ENCODE results near the gene EDC3. TPM values are rescaled to one million over a fixed set of nuclear protein-coding genes. Genes with fewer than 3 reads are reported as not detected.

The EDC3 gene
- polyA plus RNA-seq, 2 of the 4 experiments (the other 2 are of a cell fraction), result 23.2 to 24.1 TPM

DNA sequence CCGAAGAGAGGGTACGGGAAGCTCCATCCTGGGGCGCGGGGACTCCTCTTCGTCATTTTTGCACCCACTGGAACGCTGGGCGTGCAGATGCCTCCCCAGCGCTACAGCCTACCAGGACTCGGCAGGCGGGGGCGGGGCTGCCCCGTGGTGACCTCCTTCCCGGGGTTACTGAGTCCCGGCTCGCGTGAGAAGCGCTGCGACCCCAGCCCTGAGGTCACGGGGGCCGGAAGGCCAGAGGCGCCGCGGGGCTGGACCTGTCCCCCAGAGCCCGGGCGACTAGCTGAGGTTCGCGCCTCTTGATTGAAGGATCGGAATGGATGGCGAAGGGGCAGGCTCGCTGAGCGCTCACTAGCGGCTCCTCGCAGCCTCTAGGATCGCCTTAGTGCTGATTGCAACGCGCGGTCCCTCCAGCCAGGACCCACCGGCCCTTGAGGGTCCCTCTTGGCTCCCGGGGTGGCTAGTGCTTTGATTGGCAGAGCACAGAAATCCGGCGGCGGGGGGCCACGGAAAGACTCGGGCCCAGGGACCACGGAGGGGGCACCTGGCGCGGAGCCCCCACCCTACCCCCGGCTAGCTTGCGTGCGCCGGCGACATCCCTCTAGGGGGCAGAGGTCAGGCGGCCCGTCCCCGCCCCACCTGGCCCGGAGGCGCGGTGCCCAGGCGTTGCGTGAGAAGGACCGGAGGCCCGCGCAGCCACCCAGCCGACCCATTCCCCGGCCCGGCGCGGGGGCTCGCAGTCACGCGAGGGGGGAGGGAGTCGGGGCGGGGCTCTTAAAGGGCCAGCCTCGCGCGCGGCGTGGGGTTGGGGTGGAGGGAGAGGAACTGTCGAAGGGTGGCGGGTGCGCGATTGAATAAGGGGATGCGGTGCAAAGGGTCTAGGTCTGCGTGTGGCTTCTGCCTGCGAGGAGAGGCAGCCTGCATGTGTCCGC, 30.3 kb upstream of the EDC3 start:
- no peaks in the 10 kb centered on the region for H3K9me3 ChIP-seq
- ATAC-seq (peak; percentile 64 to 84), FAIRE-seq (no peak), DNase-seq (ENCODE audit: low read depth in 1 of 2, low spot score in 1 of 2) (peak; percentile 13 to 35)
- ChIA-PET POLR2A (no interaction called here), CTCF (interaction anchor here (0.8 to 2.9 kb wide), 4 partner anchors 11 to 94 kb away, joined by 3 to 11 read pairs (median 6); no protein-coding TSS in a partner anchor)
- no peak for TF ChIP-seq PHF8 (IDR thresholded peaks at IDR 0.05; ENCODE audit: borderline replicate concordance, low read depth)
- no peak for TF ChIP-seq POLR2A (IDR thresholded peaks at IDR 0.05; ENCODE audit: low read length)
- TF ChIP-seq POLR2AphosphoS2 (conservative IDR thresholded peaks at IDR 0.05; ENCODE audit: low read length), result no peak
- no peak for TF ChIP-seq EP300 (IDR thresholded peaks at IDR 0.05)
- no peak for TF ChIP-seq SREBF2 (IDR thresholded peaks at IDR 0.05)
- no peak for TF ChIP-seq CHD4 (IDR thresholded peaks at IDR 0.05; ENCODE audit: borderline replicate concordance)
- TF ChIP-seq EHF (CRISPR knock-in tag; IDR thresholded peaks at IDR 0.05), result no peak
- TF ChIP-seq, protein P1, sequence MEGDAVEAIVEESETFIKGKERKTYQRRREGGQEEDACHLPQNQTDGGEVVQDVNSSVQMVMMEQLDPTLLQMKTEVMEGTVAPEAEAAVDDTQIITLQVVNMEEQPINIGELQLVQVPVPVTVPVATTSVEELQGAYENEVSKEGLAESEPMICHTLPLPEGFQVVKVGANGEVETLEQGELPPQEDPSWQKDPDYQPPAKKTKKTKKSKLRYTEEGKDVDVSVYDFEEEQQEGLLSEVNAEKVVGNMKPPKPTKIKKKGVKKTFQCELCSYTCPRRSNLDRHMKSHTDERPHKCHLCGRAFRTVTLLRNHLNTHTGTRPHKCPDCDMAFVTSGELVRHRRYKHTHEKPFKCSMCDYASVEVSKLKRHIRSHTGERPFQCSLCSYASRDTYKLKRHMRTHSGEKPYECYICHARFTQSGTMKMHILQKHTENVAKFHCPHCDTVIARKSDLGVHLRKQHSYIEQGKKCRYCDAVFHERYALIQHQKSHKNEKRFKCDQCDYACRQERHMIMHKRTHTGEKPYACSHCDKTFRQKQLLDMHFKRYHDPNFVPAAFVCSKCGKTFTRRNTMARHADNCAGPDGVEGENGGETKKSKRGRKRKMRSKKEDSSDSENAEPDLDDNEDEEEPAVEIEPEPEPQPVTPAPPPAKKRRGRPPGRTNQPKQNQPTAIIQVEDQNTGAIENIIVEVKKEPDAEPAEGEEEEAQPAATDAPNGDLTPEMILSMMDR (IDR thresholded peaks at IDR 0.05), result no peak
- no peak for TF ChIP-seq ZC3H11A (IDR thresholded peaks at IDR 0.05)
- no peak for TF ChIP-seq JUNB (IDR thresholded peaks at IDR 0.05)
- no peak for TF ChIP-seq FOSL2 (IDR thresholded peaks at IDR 0.05)
- TF ChIP-seq FOSL2 (CRISPR knock-in tag; IDR thresholded peaks at IDR 0.05), result no peak
- no peak for TF ChIP-seq RNF2 (IDR thresholded peaks at IDR 0.05; ENCODE audit: borderline replicate concordance, low read depth)
- TF ChIP-seq, protein P2, sequence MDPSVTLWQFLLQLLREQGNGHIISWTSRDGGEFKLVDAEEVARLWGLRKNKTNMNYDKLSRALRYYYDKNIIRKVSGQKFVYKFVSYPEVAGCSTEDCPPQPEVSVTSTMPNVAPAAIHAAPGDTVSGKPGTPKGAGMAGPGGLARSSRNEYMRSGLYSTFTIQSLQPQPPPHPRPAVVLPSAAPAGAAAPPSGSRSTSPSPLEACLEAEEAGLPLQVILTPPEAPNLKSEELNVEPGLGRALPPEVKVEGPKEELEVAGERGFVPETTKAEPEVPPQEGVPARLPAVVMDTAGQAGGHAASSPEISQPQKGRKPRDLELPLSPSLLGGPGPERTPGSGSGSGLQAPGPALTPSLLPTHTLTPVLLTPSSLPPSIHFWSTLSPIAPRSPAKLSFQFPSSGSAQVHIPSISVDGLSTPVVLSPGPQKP (IDR thresholded peaks at IDR 0.05; ENCODE audit: low read depth, low read length), result no peak
- TF ChIP-seq, protein P3, sequence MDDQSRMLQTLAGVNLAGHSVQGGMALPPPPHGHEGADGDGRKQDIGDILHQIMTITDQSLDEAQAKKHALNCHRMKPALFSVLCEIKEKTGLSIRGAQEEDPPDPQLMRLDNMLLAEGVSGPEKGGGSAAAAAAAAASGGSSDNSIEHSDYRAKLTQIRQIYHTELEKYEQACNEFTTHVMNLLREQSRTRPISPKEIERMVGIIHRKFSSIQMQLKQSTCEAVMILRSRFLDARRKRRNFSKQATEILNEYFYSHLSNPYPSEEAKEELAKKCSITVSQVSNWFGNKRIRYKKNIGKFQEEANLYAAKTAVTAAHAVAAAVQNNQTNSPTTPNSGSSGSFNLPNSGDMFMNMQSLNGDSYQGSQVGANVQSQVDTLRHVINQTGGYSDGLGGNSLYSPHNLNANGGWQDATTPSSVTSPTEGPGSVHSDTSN (IDR thresholded peaks at IDR 0.05), result no peak
- no peak for TF ChIP-seq CHD2 (IDR thresholded peaks at IDR 0.05; ENCODE audit: low read length, partially characterized antibody)
- TF ChIP-seq KDM1A (IDR thresholded peaks at IDR 0.05; ENCODE audit: low read depth), result no peak
- H3K27ac ChIP-seq, result peak overlapping the region; percentile 58 to 73; a peak in 5 of 6 replicates
- H3K4me3 ChIP-seq, result peak overlapping the region; percentile 46
- peaks cover 4% of the 10 kb centered on the region; the same call in 1 of the 3 replicates for H3K4me1 ChIP-seq
- WGBS (ENCODE audit: missing lambda C conversion rate), result 51% methylated on average over 15 of the region's 86 CpGs
- H3K4me2 ChIP-seq, result peak overlapping the region; percentile 92

DNA sequence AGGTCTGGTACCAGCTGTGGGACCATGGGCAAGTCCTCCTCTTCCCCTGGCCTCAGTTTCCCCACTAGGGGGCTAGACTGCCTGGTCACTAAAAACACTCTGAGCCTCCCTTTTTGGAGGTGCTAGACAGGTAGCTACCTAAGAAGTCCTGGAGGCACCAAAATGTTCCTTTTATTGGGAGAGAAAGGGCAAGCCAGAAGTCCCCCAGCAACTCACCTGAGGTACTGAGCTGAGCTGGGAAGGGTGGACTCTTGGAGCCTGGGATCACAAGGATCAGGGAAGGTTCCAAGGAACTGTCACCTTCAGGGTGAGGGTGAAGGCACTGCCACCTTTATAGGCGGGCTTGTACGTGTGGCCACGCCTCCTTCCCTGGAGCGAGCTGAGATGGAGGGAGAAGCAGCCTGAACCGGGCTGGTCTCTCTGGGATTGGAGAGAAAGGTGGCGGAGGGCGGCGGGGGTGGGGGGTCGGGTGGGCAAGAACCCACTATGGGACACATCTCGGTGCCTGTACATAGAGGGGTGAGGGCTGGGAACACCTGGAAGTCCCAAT, 29.5 kb upstream of the EDC3 start, which contains the start of gene CYP1A1:
TSS of gene CYP1A1 (minus strand) at position 304 of the 550 bp plus-strand sequence. CDS start 2,431 bp downstream, outside the sequence.
- WGBS (ENCODE audit: missing lambda C conversion rate), result no CpG with 5 or more reads among the region's 10 CpGs
- DNase-seq (ENCODE audit: low read depth in 1 of 2, low spot score in 1 of 2) (peak in 1 of 2 experiments; percentile 44), FAIRE-seq (no peak), ATAC-seq (peak; percentile 89)
- peak within 1 kb of the TSS; percentile 92 for H3K4me2 ChIP-seq
- ChIA-PET CTCF (interaction anchor here (0.8 to 2.9 kb wide), 4 partner anchors 10 to 93 kb away, joined by 3 to 11 read pairs (median 6); no protein-coding TSS in a partner anchor), POLR2A (interaction anchor here (0.7 kb wide), 1 partner anchor 478 kb away, joined by 3 read pairs; no protein-coding TSS in a partner anchor)
- peaks cover 4% of the 10 kb centered on the region; the same call in 1 of the 3 replicates for H3K4me1 ChIP-seq
- no peaks in the 10 kb centered on the region for H3K9me3 ChIP-seq
- peak within 1 kb of the TSS; percentile 58 to 73; a peak in 5 of 6 replicates for H3K27ac ChIP-seq
- H3K4me3 ChIP-seq, result peak within 1 kb of the TSS; percentile 46
- TF ChIP-seq RCOR1 (IDR thresholded peaks at IDR 0.05; ENCODE audit: low read depth, low read length), result no peak
- TF ChIP-seq RARB (CRISPR knock-in tag; IDR thresholded peaks at IDR 0.05), result no peak
- no peak for TF ChIP-seq POLR2A (IDR thresholded peaks at IDR 0.05; ENCODE audit: low read length)
- TF ChIP-seq, protein P4, sequence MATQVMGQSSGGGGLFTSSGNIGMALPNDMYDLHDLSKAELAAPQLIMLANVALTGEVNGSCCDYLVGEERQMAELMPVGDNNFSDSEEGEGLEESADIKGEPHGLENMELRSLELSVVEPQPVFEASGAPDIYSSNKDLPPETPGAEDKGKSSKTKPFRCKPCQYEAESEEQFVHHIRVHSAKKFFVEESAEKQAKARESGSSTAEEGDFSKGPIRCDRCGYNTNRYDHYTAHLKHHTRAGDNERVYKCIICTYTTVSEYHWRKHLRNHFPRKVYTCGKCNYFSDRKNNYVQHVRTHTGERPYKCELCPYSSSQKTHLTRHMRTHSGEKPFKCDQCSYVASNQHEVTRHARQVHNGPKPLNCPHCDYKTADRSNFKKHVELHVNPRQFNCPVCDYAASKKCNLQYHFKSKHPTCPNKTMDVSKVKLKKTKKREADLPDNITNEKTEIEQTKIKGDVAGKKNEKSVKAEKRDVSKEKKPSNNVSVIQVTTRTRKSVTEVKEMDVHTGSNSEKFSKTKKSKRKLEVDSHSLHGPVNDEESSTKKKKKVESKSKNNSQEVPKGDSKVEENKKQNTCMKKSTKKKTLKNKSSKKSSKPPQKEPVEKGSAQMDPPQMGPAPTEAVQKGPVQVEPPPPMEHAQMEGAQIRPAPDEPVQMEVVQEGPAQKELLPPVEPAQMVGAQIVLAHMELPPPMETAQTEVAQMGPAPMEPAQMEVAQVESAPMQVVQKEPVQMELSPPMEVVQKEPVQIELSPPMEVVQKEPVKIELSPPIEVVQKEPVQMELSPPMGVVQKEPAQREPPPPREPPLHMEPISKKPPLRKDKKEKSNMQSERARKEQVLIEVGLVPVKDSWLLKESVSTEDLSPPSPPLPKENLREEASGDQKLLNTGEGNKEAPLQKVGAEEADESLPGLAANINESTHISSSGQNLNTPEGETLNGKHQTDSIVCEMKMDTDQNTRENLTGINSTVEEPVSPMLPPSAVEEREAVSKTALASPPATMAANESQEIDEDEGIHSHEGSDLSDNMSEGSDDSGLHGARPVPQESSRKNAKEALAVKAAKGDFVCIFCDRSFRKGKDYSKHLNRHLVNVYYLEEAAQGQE (IDR thresholded peaks at IDR 0.05), result no peak
- TF ChIP-seq RAD21 (conservative IDR thresholded peaks at IDR 0.05 in 1 of 2, IDR thresholded peaks at IDR 0.05 in 1 of 2), result no peak
- TF ChIP-seq, protein P1 (IDR thresholded peaks at IDR 0.05), result no peak
- TF ChIP-seq ZSCAN20 (CRISPR knock-in tag; IDR thresholded peaks at IDR 0.05), result no peak
- no peak for TF ChIP-seq CBX2 (IDR thresholded peaks at IDR 0.05; ENCODE audit: borderline replicate concordance, low read depth)
- TF ChIP-seq HOXA7 (CRISPR knock-in tag; IDR thresholded peaks at IDR 0.05), result no peak
- no peak for TF ChIP-seq TP53 (CRISPR knock-in tag; IDR thresholded peaks at IDR 0.05)
- no peak for TF ChIP-seq CHD4 (IDR thresholded peaks at IDR 0.05; ENCODE audit: borderline replicate concordance)

Measured in A549 (cell line).